Measurements from ENCODE around the gene TTC33. TPM values are rescaled to one million over a fixed set of nuclear protein-coding genes. Genes with fewer than 3 reads are reported as not detected.

TTC33 gene
- total RNA-seq, 1 donor = 13.7 TPM

GRCh38 chr5:40634154-40634553 is 121.6 kb downstream of the TTC33 start:
- DNase-seq (ENCODE audit: low read depth) = no peak
- H3K4me3 ChIP-seq (ENCODE audit: low read depth, low read length) = no peak overlapping the region
- TF ChIP-seq, protein P1, sequence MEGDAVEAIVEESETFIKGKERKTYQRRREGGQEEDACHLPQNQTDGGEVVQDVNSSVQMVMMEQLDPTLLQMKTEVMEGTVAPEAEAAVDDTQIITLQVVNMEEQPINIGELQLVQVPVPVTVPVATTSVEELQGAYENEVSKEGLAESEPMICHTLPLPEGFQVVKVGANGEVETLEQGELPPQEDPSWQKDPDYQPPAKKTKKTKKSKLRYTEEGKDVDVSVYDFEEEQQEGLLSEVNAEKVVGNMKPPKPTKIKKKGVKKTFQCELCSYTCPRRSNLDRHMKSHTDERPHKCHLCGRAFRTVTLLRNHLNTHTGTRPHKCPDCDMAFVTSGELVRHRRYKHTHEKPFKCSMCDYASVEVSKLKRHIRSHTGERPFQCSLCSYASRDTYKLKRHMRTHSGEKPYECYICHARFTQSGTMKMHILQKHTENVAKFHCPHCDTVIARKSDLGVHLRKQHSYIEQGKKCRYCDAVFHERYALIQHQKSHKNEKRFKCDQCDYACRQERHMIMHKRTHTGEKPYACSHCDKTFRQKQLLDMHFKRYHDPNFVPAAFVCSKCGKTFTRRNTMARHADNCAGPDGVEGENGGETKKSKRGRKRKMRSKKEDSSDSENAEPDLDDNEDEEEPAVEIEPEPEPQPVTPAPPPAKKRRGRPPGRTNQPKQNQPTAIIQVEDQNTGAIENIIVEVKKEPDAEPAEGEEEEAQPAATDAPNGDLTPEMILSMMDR (IDR thresholded peaks at IDR 0.05; ENCODE audit: insufficient read depth, low read length) = no peak

DNA sequence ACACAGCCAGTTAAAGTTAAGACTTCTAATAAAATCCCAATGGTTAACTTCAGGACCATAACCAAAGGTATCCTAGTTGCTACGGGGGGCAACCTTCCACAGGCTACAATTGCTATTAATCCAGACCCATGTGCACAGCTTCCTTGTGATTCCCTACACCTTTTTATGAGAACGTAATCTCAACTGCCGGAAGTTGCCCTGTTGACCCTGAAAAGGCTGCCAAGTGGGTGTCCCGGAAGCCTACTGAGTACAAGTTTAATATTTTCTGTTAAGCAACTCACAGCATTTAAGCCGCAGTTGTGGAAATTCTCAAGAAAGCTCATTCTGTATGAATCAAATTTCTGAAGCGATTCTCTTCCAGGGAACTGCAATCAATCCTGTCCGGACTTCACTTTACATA is 124.5 kb downstream of the TTC33 start:
- H3K4me3 ChIP-seq (ENCODE audit: low read depth, low read length) = no peak overlapping the region
- DNase-seq (ENCODE audit: low read depth) = no peak
- TF ChIP-seq, protein P1 (IDR thresholded peaks at IDR 0.05; ENCODE audit: insufficient read depth, low read length) = no peak

GRCh38 chr5:40630126-40630525 is 125.6 kb downstream of the TTC33 start:
- H3K4me3 ChIP-seq (ENCODE audit: low read depth, low read length) = no peak overlapping the region
- no peak for DNase-seq (ENCODE audit: low read depth)
- TF ChIP-seq, protein P1 (IDR thresholded peaks at IDR 0.05; ENCODE audit: insufficient read depth, low read length) = no peak

DNA sequence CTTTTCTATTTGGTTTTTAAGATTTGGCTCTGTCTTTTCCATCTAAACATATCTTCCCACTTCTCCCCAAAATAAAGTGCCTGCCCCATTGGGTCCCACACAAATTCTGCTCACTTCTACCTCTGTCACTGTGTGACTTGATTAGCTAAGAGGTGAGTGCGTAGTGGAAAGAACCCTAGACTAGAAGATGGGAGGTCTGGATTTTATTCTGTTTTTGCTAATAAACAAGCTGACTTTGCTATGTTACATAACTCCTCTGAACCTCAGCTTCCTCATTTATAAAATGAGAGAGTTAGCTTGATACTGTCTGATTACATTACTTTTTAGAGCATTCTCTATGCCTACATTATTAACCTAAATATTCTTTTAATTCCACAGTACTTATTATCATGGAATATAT is 127.4 kb downstream of the TTC33 start:
- H3K4me3 ChIP-seq (ENCODE audit: low read depth, low read length) = no peak overlapping the region
- TF ChIP-seq, protein P1 (IDR thresholded peaks at IDR 0.05; ENCODE audit: insufficient read depth, low read length) = no peak
- no peak for DNase-seq (ENCODE audit: low read depth)

DNA sequence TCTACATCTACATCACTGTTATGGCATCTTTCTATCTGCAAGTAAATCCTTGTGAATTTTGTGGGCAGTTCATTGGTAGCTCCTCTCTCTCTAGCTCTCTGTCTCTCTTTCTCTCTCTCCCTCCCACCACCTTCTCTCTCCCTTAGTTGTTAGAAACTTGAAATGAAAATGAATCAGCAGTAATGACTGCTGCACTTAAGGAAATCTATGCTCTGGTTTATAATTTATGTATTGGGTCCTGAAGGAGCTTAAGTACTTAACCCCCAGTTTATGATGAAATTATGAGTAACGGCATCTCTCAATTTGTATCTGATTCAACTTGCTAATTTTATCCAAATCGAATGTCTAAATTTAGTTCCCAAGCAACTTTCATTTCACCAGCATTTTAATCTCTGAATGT is 128.1 kb downstream of the TTC33 start:
- peak; percentile 42 for DNase-seq (ENCODE audit: low read depth)
- no peak overlapping the region for H3K4me3 ChIP-seq (ENCODE audit: low read depth, low read length)
- TF ChIP-seq, protein P1 (IDR thresholded peaks at IDR 0.05; ENCODE audit: insufficient read depth, low read length) = no peak

- DNase-seq (ENCODE audit: low read depth) = no peak
- no peak overlapping the region for H3K4me3 ChIP-seq (ENCODE audit: low read depth, low read length)
- TF ChIP-seq, protein P1 (IDR thresholded peaks at IDR 0.05; ENCODE audit: insufficient read depth, low read length) = no peak
Measured at GRCh38 chr5:40626801-40627200, 129.0 kb downstream of the TTC33 start.
